HepG2 (cell line): Measurements from ENCODE around the gene IPO5. TPM values are rescaled to one million over a fixed set of nuclear protein-coding genes. Genes with fewer than 3 reads are reported as not detected.

ENCODE experiments used
- ATAC-seq: fragments of 200-7000 bp; cut with Tn5 transposase; 3 replicates; pipeline ENCODE4 v1.9.1; 2020; ENCODE audit warnings: mild to moderate bottlenecking, moderate library complexity
- BruUV-seq: library from RNA; stranded (reverse); fragments of 400-500 nt; replicated peaks from 2 replicates; lab custom pipeline; 2021; lab: Mats Ljungman, UMichigan
- CTCF ChIA-PET: fragments of 300-600 bp; formaldehyde crosslinking; extraction: SDS; loops from one replicate; lab custom pipeline; 2021; ENCODE audit warnings: low total read pairs, inconsistent platforms, low intra/inter-chr PET ratio; lab: Yijun Ruan, JAX
- POLR2A ChIA-PET: fragments of 350-600 bp; sonication (Branson Sonifier 250); formaldehyde crosslinking; loops from one replicate; lab custom pipeline; 2020; ENCODE audit warnings: antibody characterized with exemption, inconsistent platforms; lab: Yijun Ruan, JAX
- DNase-seq: peaks from one replicate; pipeline ENCODE4 v3.0.0-alpha.2; 2015; ENCODE audit warnings: low spot score
- FAIRE-seq: peaks from 3 replicates; lab custom pipeline; 2011; peaks lifted over from hg19 to GRCh38; lab: Jason Lieb, UNC
- H2AFZ ChIP-seq: one replicate; pipeline ENCODE4 v1.6.1; 2011; ENCODE audit warnings: low read length, inconsistent platforms
- H3K27ac ChIP-seq: fragments of 300-600 bp; 3 replicates; pipeline ENCODE4 v1.8.0; 2011; ENCODE audit warnings: mixed run types, mild to moderate bottlenecking, mixed read lengths, low read length, inconsistent platforms; ENCODE audit not compliant: insufficient read depth; ENCODE audit errors: extremely low read length
- H3K27me3 ChIP-seq, 2 experiments: fragments of 200-600 bp in 1 of 2; 2 replicates in 1 of 2; 3 replicates in 1 of 2; pipeline versions ENCODE4 v1.6.0 to v1.8.0; 2011; ENCODE audit warnings: low read length in 2 of 2, mild to moderate bottlenecking in 2 of 2, moderate library complexity in 2 of 2, inconsistent platforms in 1 of 2; ENCODE audit not compliant: insufficient read depth in 2 of 2, control insufficient read depth in 1 of 2
- H3K36me3 ChIP-seq, 2 experiments: fragments of 200-600 bp in 1 of 2; replicated peaks in 1 of 2; 2 replicates in 1 of 2; 3 replicates in 1 of 2; pipeline versions ENCODE4 v1.5.1 to v1.8.0; 2011; ENCODE audit warnings: low read length in 2 of 2, inconsistent platforms in 1 of 2; ENCODE audit not compliant: insufficient read depth in 2 of 2, control insufficient read depth in 1 of 2
- H3K4me1 ChIP-seq: 2 replicates; pipeline ENCODE4 v1.5.1; 2012; ENCODE audit warnings: low read length, inconsistent platforms; ENCODE audit not compliant: insufficient read depth
- H3K4me2 ChIP-seq: 2 replicates; pipeline ENCODE4 v1.6.0; 2011; ENCODE audit warnings: low read depth, low read length, inconsistent platforms
- H3K4me3 ChIP-seq, 3 experiments: fragments of 200-600 bp in 1 of 3; sonication (generic), shearing (Covaris generic) in 1 of 3; replicated peaks in 1 of 3; 2 replicates each; pipeline ENCODE4 v1.5.1; 2011 to 2016; ENCODE audit warnings: low read length in 3 of 3, inconsistent platforms in 2 of 3, low read depth in 2 of 3, mild to moderate bottlenecking in 2 of 3, control low read depth in 1 of 3, mixed read lengths in 1 of 3; ENCODE audit not compliant: insufficient read depth in 1 of 3
- H3K79me2 ChIP-seq: one replicate; pipeline ENCODE4 v1.6.1; 2011; ENCODE audit warnings: low read length, inconsistent platforms; ENCODE audit not compliant: insufficient read depth
- H3K9ac ChIP-seq: 2 replicates; pipeline ENCODE4 v1.6.0; 2011; ENCODE audit warnings: mild to moderate bottlenecking, low read depth, low read length, inconsistent platforms; ENCODE audit not compliant: insufficient read depth
- H3K9me3 ChIP-seq: 2 replicates; pipeline ENCODE4 v1.5.1; 2012; ENCODE audit warnings: mild to moderate bottlenecking, low read length
- H4K20me1 ChIP-seq: 2 replicates; pipeline ENCODE4 v1.6.0; 2011; ENCODE audit warnings: inconsistent platforms, mild to moderate bottlenecking, low read length, moderate library complexity; ENCODE audit not compliant: insufficient read depth
- MAF1 ChIP-seq: sonication (generic); formaldehyde crosslinking; IDR thresholded peaks from 2 replicates; pipeline ENCODE4 v1.5.0; 2020; ENCODE audit warnings: missing genetic modification reagents, borderline replicate concordance
- MATR3 ChIP-seq: sonication (generic); formaldehyde crosslinking; IDR thresholded peaks from 2 replicates; pipeline ENCODE4 v1.4.0; 2020; ENCODE audit warnings: missing genetic modification reagents
- NCOA1 ChIP-seq: sonication (generic); formaldehyde crosslinking; IDR thresholded peaks from 2 replicates; pipeline ENCODE4 v1.9.0; 2021; ENCODE audit warnings: missing genetic modification reagents
- POLR2A ChIP-seq, 2 experiments: IDR thresholded peaks; 2 replicates each; pipeline ENCODE4 v1.6.1; 2011; ENCODE audit warnings: low read depth in 2 of 2, low read length in 2 of 2, mild to moderate bottlenecking in 1 of 2, moderate library complexity in 1 of 2; ENCODE audit not compliant: insufficient read depth in 1 of 2
- RBM39 ChIP-seq: fragments of 200-400 bp; formaldehyde crosslinking; IDR thresholded peaks from one replicate; pipeline ENCODE4 v1.6.1; 2018; ENCODE audit warnings: antibody characterized with exemption, mild to moderate bottlenecking, low read depth, low read length; ENCODE audit not compliant: poor library complexity, severe bottlenecking
- SKIL ChIP-seq: sonication (generic); formaldehyde crosslinking; IDR thresholded peaks from 2 replicates; pipeline ENCODE4 v1.8.0; 2022; ENCODE audit warnings: missing genetic modification reagents, mild to moderate bottlenecking, moderate library complexity, borderline replicate concordance
- ZC3H4 ChIP-seq: sonication (generic); formaldehyde crosslinking; IDR thresholded peaks from 2 replicates; pipeline ENCODE4 v1.4.0; 2020; ENCODE audit warnings: missing genetic modification reagents, borderline replicate concordance
- ZNF180 ChIP-seq: sonication (generic); formaldehyde crosslinking; IDR thresholded peaks from 2 replicates; pipeline ENCODE4 v1.4.0; 2020; ENCODE audit warnings: low read depth, missing genetic modification reagents, borderline replicate concordance
- ZNF407 ChIP-seq: sonication (generic); formaldehyde crosslinking; IDR thresholded peaks from one replicate; pipeline ENCODE4 v1.5.1; 2020; ENCODE audit warnings: mild to moderate bottlenecking, missing genetic modification reagents; ENCODE audit errors: not compliant biosample characterization
- ZNF605 ChIP-seq: sonication (generic); formaldehyde crosslinking; IDR thresholded peaks from 2 replicates; pipeline ENCODE4 v1.8.0; 2022; ENCODE audit warnings: mild to moderate bottlenecking, missing genetic modification reagents
- ZNF644 ChIP-seq: IDR thresholded peaks from 2 replicates; pipeline ENCODE4 v1.6.1; 2016; ENCODE audit warnings: low read depth
- ZNF839 ChIP-seq: sonication (generic); formaldehyde crosslinking; IDR thresholded peaks from 2 replicates; pipeline ENCODE4 v1.4.0; 2020; ENCODE audit warnings: missing genetic modification reagents, mild to moderate bottlenecking, borderline replicate concordance
- ZSCAN29 ChIP-seq: sonication (generic); formaldehyde crosslinking; conservative IDR thresholded peaks from 2 replicates; pipeline ENCODE4 v1.4.0; 2020; ENCODE audit warnings: mild to moderate bottlenecking, missing genetic modification reagents
- WGBS: methylation state at CpG from one replicate; pipeline ENCODE4 v1.1.6; 2017; ENCODE audit warnings: low lambda C conversion rate; 5-methylcytosine and 5-hydroxymethylcytosine counted together
- in situ Hi-C: cut with HindIII; loops from 2 replicates; pipeline ENCODE4 v1.10.0; 2017; ENCODE audit warnings: low pct_unique_long_range_greater_than_20kb; ENCODE audit not compliant: extremely low pct_ligation_motif_present
- intact Hi-C: fragments of 100-400 bp; cut with micrococcal nuclease; formaldehyde crosslinking; loops from one replicate; pipeline ENCODE4 v1.10.0; 2022; ENCODE audit not compliant: unreplicated experiment
- polyA plus RNA-seq, 8 experiments: library from polyadenylated mRNA; depleted of rRNA in 3 of 8; stranded (reverse) in 7 of 8; unstranded in 1 of 8; fragments of >200 nt; fragmentation: Illumina TruSeq in 4 of 8; extraction: Trizol in 4 of 8; gene quantifications; 2 replicates each; pipeline versions ENCODE4 v1.2.1 to v1.2.3, GENCODE V29; 2011 to 2016; ENCODE audit warnings: low read depth in 4 of 8, missing spikeins in 1 of 8, mixed read lengths in 1 of 8; ENCODE audit not compliant: insufficient read depth in 1 of 8
- total RNA-seq, 5 experiments: library from RNA; depleted of rRNA; stranded (reverse); fragments of >200 nt; fragmentation: Illumina TruSeq; extraction: Trizol; gene quantifications; 2 replicates each; pipeline ENCODE4 v1.2.3, GENCODE V29; 2016; ENCODE audit warnings: low read depth in 1 of 5

IPO5 gene
- total and polyA plus RNA-seq, 2 of the 13 experiments (the other 11 are each of a cell fraction or from before 2014, with no cell fraction given), result 155 to 242 TPM

GRCh38 chr13:97936036-97936435 lies 17.4 kb upstream of the IPO5 start:
- CTCF ChIA-PET, result no interaction called here
- in situ Hi-C loops, result no loop called here
- Histone ChIP-seq H3K36me3 (no peaks in the 10 kb centered on the region), H3K27ac (no peak overlapping the region), H3K79me2 (no peaks in the 10 kb centered on the region), H3K4me1 (no peaks in the 10 kb centered on the region), H3K4me3 (no peak overlapping the region), H4K20me1 (no peaks in the 10 kb centered on the region), H3K27me3 (no peaks in the 10 kb centered on the region), H2AFZ (no peak overlapping the region), H3K9me3 (no peaks in the 10 kb centered on the region), H3K4me2 (no peak overlapping the region), H3K9ac (no peak overlapping the region)
- DNase-seq, result no peak
- no peak for FAIRE-seq
- no peak for ATAC-seq
- POLR2A ChIA-PET, result no interaction called here
- BruUV-seq, result no TSS peak
- intact Hi-C loops, result no loop called here
- WGBS, result 31% methylated on average over 3 of the region's 3 CpGs
- TF ChIP-seq MAF1 (no peak), ZNF605 (CRISPR knock-in tag) (no peak), ZNF180 (no peak), SKIL (CRISPR knock-in tag) (no peak), POLR2A (IDR thresholded peaks at IDR 0.05; ENCODE audit: insufficient read depth in 1 of 2, low read depth in 2 of 2, low read length in 2 of 2) (no peak), MATR3 (CRISPR knock-in tag) (no peak), ZNF644 (CRISPR knock-in tag) (no peak), ZSCAN29 (CRISPR knock-in tag) (no peak), RBM39 (no peak), NCOA1 (no peak), ZNF839 (CRISPR knock-in tag) (no peak), ZNF407 (no peak), ZC3H4 (CRISPR knock-in tag) (no peak)
